ENCODE data around the gene CD47. TPM values are rescaled to one million over a fixed set of nuclear protein-coding genes. Genes with fewer than 3 reads are reported as not detected.

CD47 gene
- total and polyA plus RNA-seq, 4 donors = 79.0 to 232 (median 94.3) TPM

DNA sequence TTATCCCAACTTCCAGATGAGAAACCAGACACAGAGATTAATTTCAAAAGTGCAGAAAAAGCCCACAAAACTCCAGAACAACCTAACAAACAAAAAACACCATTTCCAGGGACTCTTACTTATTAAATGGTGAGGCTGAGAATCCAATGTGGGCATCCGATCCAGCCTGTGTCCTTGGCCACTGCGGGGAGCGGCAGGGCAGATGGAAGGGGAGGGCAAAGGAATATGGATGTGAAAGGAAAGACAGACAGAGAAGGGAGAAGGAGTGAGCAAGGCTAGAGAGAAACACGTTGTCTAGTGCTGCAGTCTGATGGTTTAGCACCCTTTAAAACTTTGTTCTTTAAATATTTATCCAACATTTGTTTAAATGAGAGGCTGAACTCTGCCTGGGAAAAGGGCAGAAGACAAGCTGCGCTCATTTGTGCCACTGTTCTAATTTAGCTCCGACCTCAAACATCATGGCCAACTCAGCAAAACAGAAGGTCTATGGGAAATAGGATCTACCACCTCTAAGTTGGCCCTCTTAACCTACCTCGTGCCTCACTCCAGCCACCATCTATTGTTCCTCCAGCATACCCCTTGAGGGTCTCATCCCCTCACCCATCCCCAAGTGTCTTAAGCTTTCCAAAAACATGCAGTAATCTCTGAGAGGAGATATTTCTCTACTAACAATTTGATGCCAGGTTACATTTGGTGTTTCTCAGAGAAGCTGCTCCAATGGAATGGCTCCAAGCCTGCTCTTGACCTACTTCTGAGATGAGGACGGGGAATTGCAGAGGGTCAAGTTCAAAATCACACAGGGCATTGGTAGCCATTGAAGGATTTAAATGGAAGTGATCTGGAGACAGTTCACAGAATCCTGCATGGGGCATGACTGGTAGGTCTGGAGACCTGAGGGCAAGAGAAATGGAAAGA lies 77.4 kb downstream of the CD47 start:
- no peaks in the 10 kb centered on the region for H3K4me1 ChIP-seq (ENCODE audit: control insufficient read depth, insufficient read depth, low read length)
- H3K9me3 ChIP-seq (ENCODE audit: control insufficient read depth, insufficient read depth, low read length) = no peaks in the 10 kb centered on the region
- no peak overlapping the region for H3K27ac ChIP-seq (ENCODE audit: low read depth, low read length)
- no peaks in the 10 kb centered on the region for H3K27me3 ChIP-seq (ENCODE audit: control insufficient read depth, insufficient read depth, low read length)
- no peak for DNase-seq (ENCODE audit: low read depth in 4 of 6, low spot score in 6 of 6)
- H3K4me3 ChIP-seq (ENCODE audit: low read depth, low read length) = no peak overlapping the region
- 96% methylated on average over 7 of the region's 8 CpGs for WGBS (ENCODE audit: insufficient coverage)
- H3K36me3 ChIP-seq (ENCODE audit: control insufficient read depth, insufficient read depth, low read length) = no peaks in the 10 kb centered on the region

DNA sequence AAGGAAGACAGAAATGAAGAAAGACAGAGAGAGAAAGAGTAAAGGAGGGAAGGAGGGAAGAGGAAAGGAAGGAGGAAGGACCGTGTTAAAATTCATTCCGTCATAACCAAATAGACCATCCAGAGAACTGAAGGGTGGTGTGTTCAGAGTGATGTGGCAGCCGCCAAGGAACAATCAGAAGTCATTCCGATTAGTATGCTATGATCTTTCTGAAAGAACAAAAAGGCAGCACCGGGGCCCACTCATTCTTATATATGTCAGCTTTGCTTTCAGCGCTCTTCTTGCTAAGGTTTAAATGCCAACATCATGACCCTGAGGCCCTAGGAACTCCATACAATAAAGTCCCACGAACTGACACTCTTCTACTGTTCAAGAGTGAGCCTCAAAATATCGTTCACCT lies 78.5 kb downstream of the CD47 start:
- H3K4me1 ChIP-seq (ENCODE audit: control insufficient read depth, insufficient read depth, low read length) = no peaks in the 10 kb centered on the region
- whole genome bisulfite sequencing (ENCODE audit: insufficient coverage) = 68% methylated on average over 3 of the region's 8 CpGs
- H3K4me3 ChIP-seq (ENCODE audit: low read depth, low read length) = no peak overlapping the region
- no peak for DNase-seq (ENCODE audit: low read depth in 4 of 6, low spot score in 6 of 6)
- no peaks in the 10 kb centered on the region for H3K27me3 ChIP-seq (ENCODE audit: control insufficient read depth, insufficient read depth, low read length)
- H3K36me3 ChIP-seq (ENCODE audit: control insufficient read depth, insufficient read depth, low read length) = no peaks in the 10 kb centered on the region
- H3K27ac ChIP-seq (ENCODE audit: low read depth, low read length) = no peak overlapping the region
- H3K9me3 ChIP-seq (ENCODE audit: control insufficient read depth, insufficient read depth, low read length) = no peaks in the 10 kb centered on the region

DNA sequence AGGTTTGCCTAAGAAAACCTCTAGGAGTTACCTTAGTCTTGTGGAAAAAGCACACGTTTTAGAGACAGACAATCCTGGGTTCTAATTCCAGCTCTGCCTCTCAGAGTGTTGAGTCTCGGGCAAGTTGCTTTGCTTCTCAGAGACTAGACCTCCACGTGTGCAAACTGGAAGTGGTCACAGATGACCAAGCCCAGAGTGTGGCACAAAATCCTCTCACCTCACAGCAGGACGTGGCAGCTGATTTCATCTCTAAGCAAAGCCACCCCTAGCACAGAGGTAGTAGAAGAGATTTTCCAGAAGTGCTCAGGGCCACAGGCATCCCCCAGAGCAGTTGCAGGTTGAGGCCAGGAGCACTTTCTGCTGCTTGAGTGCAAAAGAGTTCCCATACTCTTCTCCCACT lies 79.2 kb downstream of the CD47 start:
- Histone ChIP-seq H3K9me3 (ENCODE audit: control insufficient read depth, insufficient read depth, low read length) (no peaks in the 10 kb centered on the region), H3K27ac (ENCODE audit: low read depth, low read length) (no peak overlapping the region), H3K36me3 (ENCODE audit: control insufficient read depth, insufficient read depth, low read length) (no peaks in the 10 kb centered on the region), H3K4me1 (ENCODE audit: control insufficient read depth, insufficient read depth, low read length) (no peaks in the 10 kb centered on the region), H3K4me3 (ENCODE audit: low read depth, low read length) (no peak overlapping the region), H3K27me3 (ENCODE audit: control insufficient read depth, insufficient read depth, low read length) (no peaks in the 10 kb centered on the region)
- 83% methylated on average over 4 of the region's 4 CpGs for WGBS (ENCODE audit: insufficient coverage)
- no peak for DNase-seq (ENCODE audit: low read depth in 4 of 6, low spot score in 6 of 6)

DNA sequence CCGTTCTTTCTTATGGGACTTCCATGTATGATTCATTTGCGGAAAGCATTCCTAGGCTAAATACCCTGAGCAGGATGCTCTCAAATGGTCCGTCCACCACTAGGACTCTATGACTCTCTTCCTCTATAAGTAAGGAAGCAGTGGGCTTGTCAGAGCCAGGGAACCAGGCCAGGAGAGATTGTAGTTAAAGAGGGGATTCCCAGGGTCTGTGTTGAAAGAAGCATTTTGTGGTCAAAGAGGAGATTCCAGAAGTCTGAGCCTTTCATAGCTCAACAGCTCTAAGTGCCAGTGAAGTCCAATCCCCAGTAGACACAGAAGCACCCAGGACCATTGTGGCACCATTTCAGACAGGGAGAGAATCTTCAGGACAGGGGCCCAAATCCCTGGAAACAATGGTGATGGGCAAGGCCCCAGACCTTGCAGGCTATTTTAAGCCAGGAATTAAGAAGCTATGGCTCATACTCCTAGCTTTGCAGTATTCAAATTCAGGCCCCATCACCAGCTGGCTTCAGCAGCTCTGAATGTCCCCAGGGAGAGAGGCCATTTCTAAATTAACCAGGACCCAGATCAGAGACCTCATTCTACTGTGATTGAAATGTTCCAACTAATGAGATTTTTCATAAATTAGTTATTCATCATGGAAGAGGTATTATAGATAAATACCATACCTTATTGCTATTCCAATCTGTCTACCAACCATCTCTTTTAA lies 81.7 kb downstream of the CD47 start:
- Histone ChIP-seq H3K4me1 (ENCODE audit: control insufficient read depth, insufficient read depth, low read length) (no peaks in the 10 kb centered on the region), H3K4me3 (ENCODE audit: low read depth, low read length) (no peak overlapping the region), H3K36me3 (ENCODE audit: control insufficient read depth, insufficient read depth, low read length) (no peaks in the 10 kb centered on the region), H3K27ac (ENCODE audit: low read depth, low read length) (no peak overlapping the region), H3K9me3 (ENCODE audit: control insufficient read depth, insufficient read depth, low read length) (no peaks in the 10 kb centered on the region), H3K27me3 (ENCODE audit: control insufficient read depth, insufficient read depth, low read length) (no peaks in the 10 kb centered on the region)
- DNase-seq (ENCODE audit: low read depth in 4 of 6, low spot score in 6 of 6) = no peak
- WGBS (ENCODE audit: insufficient coverage) = 100% methylated on average over 1 of the region's 3 CpGs

DNA sequence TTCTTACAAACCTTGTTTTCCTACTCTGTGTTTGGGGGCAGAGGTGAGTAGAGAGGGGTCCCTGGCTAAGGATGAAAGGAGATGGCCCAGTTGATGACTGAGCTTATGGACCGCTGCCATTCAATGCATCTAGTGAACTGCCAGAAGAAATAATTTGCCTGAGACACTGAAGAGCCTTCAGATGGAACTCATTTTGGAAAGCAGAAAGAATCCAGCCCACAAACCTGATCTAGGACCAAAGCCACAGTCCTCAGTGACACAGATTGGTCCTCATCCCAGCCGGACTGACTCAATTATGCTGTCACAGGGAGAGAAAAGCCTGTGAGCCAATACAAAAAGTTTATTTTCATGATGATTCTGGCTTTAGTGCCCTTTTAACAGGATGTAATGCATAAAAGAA lies 82.7 kb downstream of the CD47 start:
- Histone ChIP-seq H3K4me1 (ENCODE audit: control insufficient read depth, insufficient read depth, low read length) (no peaks in the 10 kb centered on the region), H3K4me3 (ENCODE audit: low read depth, low read length) (no peak overlapping the region), H3K27ac (ENCODE audit: low read depth, low read length) (no peak overlapping the region), H3K9me3 (ENCODE audit: control insufficient read depth, insufficient read depth, low read length) (no peaks in the 10 kb centered on the region), H3K27me3 (ENCODE audit: control insufficient read depth, insufficient read depth, low read length) (no peaks in the 10 kb centered on the region), H3K36me3 (ENCODE audit: control insufficient read depth, insufficient read depth, low read length) (no peaks in the 10 kb centered on the region)
- no peak for DNase-seq (ENCODE audit: low read depth in 4 of 6, low spot score in 6 of 6)
- WGBS (ENCODE audit: insufficient coverage) = 100% methylated on average over 1 of the region's 2 CpGs

DNA sequence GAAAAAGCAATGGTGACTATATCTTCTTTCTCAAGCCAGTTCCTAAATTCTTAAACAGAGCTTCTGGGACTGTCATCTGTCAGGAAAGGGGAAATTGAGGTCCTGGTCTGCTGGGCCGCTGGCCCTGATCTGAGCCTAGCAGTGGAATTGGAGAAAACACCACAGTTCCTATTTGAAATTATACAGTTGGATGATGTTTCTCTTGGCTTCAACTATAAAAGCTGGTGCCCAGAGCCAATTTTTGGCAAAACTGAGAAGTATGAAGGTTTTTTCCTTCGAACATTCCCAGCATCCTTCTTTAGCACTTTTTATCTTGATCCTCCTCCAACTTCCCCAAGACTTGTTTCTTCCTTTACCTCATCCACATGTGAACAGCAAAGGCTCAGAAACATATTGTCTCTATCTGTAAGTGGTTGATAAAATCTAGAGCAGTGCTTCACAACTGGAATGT lies 83.9 kb downstream of the CD47 start:
- no CpG with 5 or more reads among the region's 2 CpGs for WGBS (ENCODE audit: insufficient coverage)
- Histone ChIP-seq H3K4me1 (ENCODE audit: control insufficient read depth, insufficient read depth, low read length) (no peaks in the 10 kb centered on the region), H3K27ac (ENCODE audit: low read depth, low read length) (no peak overlapping the region), H3K27me3 (ENCODE audit: control insufficient read depth, insufficient read depth, low read length) (no peaks in the 10 kb centered on the region), H3K9me3 (ENCODE audit: control insufficient read depth, insufficient read depth, low read length) (no peaks in the 10 kb centered on the region), H3K36me3 (ENCODE audit: control insufficient read depth, insufficient read depth, low read length) (no peaks in the 10 kb centered on the region), H3K4me3 (ENCODE audit: low read depth, low read length) (no peak overlapping the region)
- DNase-seq (ENCODE audit: low read depth in 4 of 6, low spot score in 6 of 6) = peak in 1 of 6 donors; percentile 83

DNA sequence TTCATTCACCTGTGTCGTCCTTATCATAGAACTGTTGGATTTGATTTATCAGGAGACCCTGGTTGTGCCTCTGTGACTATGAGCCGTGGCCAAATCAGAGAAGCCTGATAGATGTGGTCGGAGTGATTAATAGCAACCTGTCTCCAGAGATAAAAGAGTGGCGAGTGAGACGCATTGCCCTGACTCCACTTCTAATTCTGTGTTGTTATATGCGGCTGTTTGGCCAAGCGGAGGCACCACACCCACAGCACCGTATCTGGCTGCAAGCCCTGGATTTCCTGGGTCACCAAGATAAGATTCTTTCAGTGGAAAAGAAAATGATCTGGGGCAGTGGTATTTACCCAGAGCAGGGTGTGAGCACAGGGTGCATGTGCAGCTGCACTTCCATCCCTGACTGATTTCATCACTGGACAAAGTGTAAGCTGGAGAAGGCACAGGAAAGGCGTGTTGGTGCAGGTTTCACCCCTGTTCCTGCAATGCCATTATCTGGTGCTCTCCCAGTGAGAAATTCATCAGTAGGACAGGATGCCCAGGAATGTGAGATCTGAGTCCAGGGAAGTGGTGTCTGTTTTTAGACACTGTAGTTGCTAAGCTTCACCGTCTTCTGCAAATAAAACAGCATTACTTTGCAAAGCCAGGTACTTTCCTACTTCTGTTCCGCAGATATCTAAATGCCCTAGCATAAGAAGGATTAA lies 84.6 kb downstream of the CD47 start:
- no peaks in the 10 kb centered on the region for H3K4me1 ChIP-seq (ENCODE audit: control insufficient read depth, insufficient read depth, low read length)
- peak in 1 of 6 donors; percentile 43 for DNase-seq (ENCODE audit: low read depth in 4 of 6, low spot score in 6 of 6)
- no peaks in the 10 kb centered on the region for H3K36me3 ChIP-seq (ENCODE audit: control insufficient read depth, insufficient read depth, low read length)
- no peak overlapping the region for H3K4me3 ChIP-seq (ENCODE audit: low read depth, low read length)
- no peak overlapping the region for H3K27ac ChIP-seq (ENCODE audit: low read depth, low read length)
- 48% methylated on average over 7 of the region's 11 CpGs for WGBS (ENCODE audit: insufficient coverage)
- H3K9me3 ChIP-seq (ENCODE audit: control insufficient read depth, insufficient read depth, low read length) = no peaks in the 10 kb centered on the region
- no peaks in the 10 kb centered on the region for H3K27me3 ChIP-seq (ENCODE audit: control insufficient read depth, insufficient read depth, low read length)

DNA sequence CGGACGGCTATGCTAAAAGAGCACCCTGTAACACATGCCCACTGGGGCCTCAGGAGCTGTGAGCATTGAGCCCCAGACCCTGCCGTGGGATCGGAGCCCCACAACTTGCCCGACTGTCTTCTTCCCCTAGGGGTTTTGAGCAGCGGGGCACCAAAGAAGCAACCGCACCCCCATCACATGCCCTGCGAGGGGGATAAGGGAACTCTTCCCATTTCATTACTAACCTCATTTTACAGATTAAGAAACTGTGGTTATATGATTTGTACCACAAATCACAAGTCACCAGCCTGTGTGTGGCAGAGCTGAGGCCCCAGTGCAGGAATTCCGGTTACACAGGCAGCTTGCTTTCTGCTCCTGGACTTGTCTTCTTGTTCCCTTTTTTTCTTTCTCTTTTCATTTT lies 86.2 kb downstream of the CD47 start:
- Histone ChIP-seq H3K9me3 (ENCODE audit: control insufficient read depth, insufficient read depth, low read length) (no peaks in the 10 kb centered on the region), H3K27me3 (ENCODE audit: control insufficient read depth, insufficient read depth, low read length) (no peaks in the 10 kb centered on the region), H3K4me1 (ENCODE audit: control insufficient read depth, insufficient read depth, low read length) (no peaks in the 10 kb centered on the region), H3K27ac (ENCODE audit: low read depth, low read length) (no peak overlapping the region), H3K4me3 (ENCODE audit: low read depth, low read length) (no peak overlapping the region), H3K36me3 (ENCODE audit: control insufficient read depth, insufficient read depth, low read length) (no peaks in the 10 kb centered on the region)
- WGBS (ENCODE audit: insufficient coverage) = 78% methylated on average over 5 of the region's 9 CpGs
- no peak for DNase-seq (ENCODE audit: low read depth in 4 of 6, low spot score in 6 of 6)

DNA sequence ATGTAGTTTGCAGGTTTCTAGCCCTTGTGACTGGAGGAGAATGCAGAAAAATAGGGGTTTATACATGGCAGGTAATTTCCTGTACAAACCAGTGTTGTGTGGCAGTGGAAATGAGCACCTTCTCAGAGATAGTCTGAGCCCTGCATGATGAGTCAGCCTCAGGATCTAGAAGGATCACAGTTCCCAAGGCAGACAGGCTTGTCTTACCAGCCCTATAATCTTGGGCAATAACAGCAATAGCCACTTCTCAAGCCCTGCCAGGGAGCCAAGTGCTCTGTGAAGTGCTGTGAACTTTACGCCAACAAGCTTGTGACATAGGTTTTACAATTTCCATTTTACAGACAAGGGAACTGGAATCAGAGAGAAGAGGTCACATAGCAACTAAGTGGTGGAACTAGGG lies 89.4 kb downstream of the CD47 start:
- DNase-seq (ENCODE audit: low read depth in 4 of 6, low spot score in 6 of 6) = no peak
- no peaks in the 10 kb centered on the region for H3K4me1 ChIP-seq (ENCODE audit: control insufficient read depth, insufficient read depth, low read length)
- H3K27me3 ChIP-seq (ENCODE audit: control insufficient read depth, insufficient read depth, low read length) = no peaks in the 10 kb centered on the region
- 100% methylated on average over 1 of the region's 1 CpG for WGBS (ENCODE audit: insufficient coverage)
- H3K27ac ChIP-seq (ENCODE audit: low read depth, low read length) = no peak overlapping the region
- H3K9me3 ChIP-seq (ENCODE audit: control insufficient read depth, insufficient read depth, low read length) = no peaks in the 10 kb centered on the region
- no peaks in the 10 kb centered on the region for H3K36me3 ChIP-seq (ENCODE audit: control insufficient read depth, insufficient read depth, low read length)
- H3K4me3 ChIP-seq (ENCODE audit: low read depth, low read length) = no peak overlapping the region
